NT2/D1 (cell line): ENCODE results near the gene FBXW9.

ENCODE experiments used
- YY1 ChIP-seq: IDR thresholded peaks from 2 replicates; pipeline ENCODE4 v1.6.1; 2011; ENCODE audit not compliant: insufficient read length, insufficient read depth
- ZNF274 ChIP-seq: IDR thresholded peaks from 2 replicates; pipeline ENCODE4 v1.6.1; 2011; ENCODE audit warnings: mild to moderate bottlenecking, low read depth, low read length

DNA sequence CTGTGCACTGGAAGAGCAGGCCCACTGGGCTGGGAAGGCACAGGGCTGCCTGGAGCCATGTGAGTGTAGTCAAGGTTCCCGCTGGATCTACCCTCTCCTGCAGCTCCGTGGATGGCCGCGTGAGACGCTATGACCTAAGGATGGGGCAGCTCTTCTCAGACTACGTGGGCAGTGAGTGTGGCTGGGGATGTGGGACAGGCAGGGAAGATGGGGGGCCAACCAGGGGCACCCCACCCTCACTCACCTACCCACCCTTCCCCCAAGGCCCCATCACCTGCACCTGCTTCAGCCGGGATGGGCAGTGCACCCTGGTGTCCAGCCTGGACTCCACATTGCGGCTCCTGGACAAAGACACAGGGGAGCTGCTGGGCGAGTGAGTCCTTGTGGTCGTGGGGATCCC lies 23.7 kb downstream of the FBXW9 start:
- no peak for TF ChIP-seq ZNF274
- TF ChIP-seq YY1: no peak
